Esophagus squamous epithelium (tissue), 5 donors: Measurements from ENCODE around the gene PCCA. TPM values are rescaled to one million over a fixed set of nuclear protein-coding genes. Genes with fewer than 3 reads are reported as not detected.

ENCODE experiments used
- DNase-seq: peaks from one replicate; lab custom pipeline; 2025; lab: John Stamatoyannopoulos, UW
- H3K27ac ChIP-seq, 4 donors: fragments of 200-600 bp; sonication (generic); one replicate each; pipeline ENCODE4 v1.5.1; 2016 to 2019; ENCODE audit warnings: mild to moderate bottlenecking in 1 of 4
- H3K27me3 ChIP-seq, 4 donors: fragments of 200-600 bp; sonication (generic); 1 replicate in 3 of 4; 2 replicates in 1 of 4; pipeline versions ENCODE4 v1.5.1 to v1.6.0; 2017 to 2021; ENCODE audit warnings: antibody characterized with exemption in 1 of 4
- H3K36me3 ChIP-seq, 3 donors: fragments of 200-600 bp; sonication (generic); one replicate each; pipeline ENCODE4 v1.5.1; 2016 to 2019
- H3K4me1 ChIP-seq, 3 donors: fragments of 200-600 bp; sonication (generic); one replicate each; pipeline ENCODE4 v1.5.1; 2017 to 2019
- H3K4me3 ChIP-seq, 4 donors: fragments of 200-600 bp; sonication (generic); 1 replicate in 3 of 4; 2 replicates in 1 of 4; pipeline ENCODE4 v1.5.1; 2016 to 2019; ENCODE audit warnings: mild to moderate bottlenecking in 2 of 4, moderate library complexity in 1 of 4
- H3K9me3 ChIP-seq, 3 donors: fragments of 200-600 bp; sonication (generic); one replicate each; pipeline ENCODE4 v1.5.1; 2016 to 2019
- POLR2A ChIP-seq, 4 donors: fragments of 450-650 bp; IDR thresholded peaks; one replicate each; pipeline ENCODE4 v1.6.1; 2017; ENCODE audit warnings: antibody characterized with exemption in 4 of 4, mild to moderate bottlenecking in 4 of 4, moderate library complexity in 3 of 4
- WGBS, 2 donors: methylation state at CpG; one replicate each; pipeline ENCODE4 v1.1.5; 2018; 5-methylcytosine and 5-hydroxymethylcytosine counted together
- intact Hi-C: fragments of 100-400 bp; cut with DNase I; formaldehyde crosslinking; loops from one replicate; pipeline ENCODE4 v1.15.0; 2022
- total RNA-seq, 4 donors: library from RNA; depleted of rRNA; stranded (reverse); fragments of >200 nt; gene quantifications; one replicate each; pipeline ENCODE4 v1.1.0, GENCODE V29; 2016
- TF ChIP-seq, protein P1 (sequence below), 6 experiments: fragments of 450-650 bp in 4 of 6; fragments of 200-600 bp in 2 of 6; sonication (generic) in 2 of 6; IDR thresholded peaks; one replicate each; pipeline ENCODE4 v1.5.1; 2016 to 2019; ENCODE audit warnings: antibody characterized with exemption in 6 of 6, mild to moderate bottlenecking in 4 of 6, moderate library complexity in 4 of 6
- donor health status: DM: yes; HTN: yes; CAD: no.

The PCCA gene
- total RNA-seq, 4 donors from 2014 or later, result 21.5 to 46.5 (median 30.2) TPM

DNA sequence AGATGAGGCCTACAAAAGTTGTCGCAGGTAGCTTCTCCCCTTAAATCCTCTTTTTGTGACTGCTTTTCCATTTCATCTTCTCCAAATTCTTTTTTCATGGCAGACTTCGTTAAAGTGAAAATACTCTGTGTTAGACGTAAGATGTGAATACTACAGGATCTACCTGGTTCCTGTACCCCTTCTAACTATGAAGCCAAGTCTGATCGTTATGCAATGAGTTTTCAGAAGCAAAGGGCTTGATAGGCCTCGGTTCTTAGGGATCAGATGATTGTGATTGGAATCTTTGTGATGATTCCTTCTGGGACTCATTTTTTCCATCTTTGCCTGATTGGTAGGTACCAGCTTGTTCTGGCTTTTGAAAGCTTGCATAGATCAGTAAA is 86.9 kb downstream of the PCCA start:
- intact Hi-C loops, result no loop called here
- H3K9me3 ChIP-seq, result no peaks in the 10 kb centered on the region
- WGBS, 2 donors, result 84 to 93% methylated on average over 5 of the region's 5 CpGs
- H3K4me3 ChIP-seq, result no peak overlapping the region
- peaks cover 0 to 8% (median 0%) of the 10 kb centered on the region in 3 donors for H3K4me1 ChIP-seq
- H3K27me3 ChIP-seq, result no peaks in the 10 kb centered on the region
- TF ChIP-seq POLR2A (IDR thresholded peaks at IDR 0.05), result no peak
- TF ChIP-seq, protein P1, sequence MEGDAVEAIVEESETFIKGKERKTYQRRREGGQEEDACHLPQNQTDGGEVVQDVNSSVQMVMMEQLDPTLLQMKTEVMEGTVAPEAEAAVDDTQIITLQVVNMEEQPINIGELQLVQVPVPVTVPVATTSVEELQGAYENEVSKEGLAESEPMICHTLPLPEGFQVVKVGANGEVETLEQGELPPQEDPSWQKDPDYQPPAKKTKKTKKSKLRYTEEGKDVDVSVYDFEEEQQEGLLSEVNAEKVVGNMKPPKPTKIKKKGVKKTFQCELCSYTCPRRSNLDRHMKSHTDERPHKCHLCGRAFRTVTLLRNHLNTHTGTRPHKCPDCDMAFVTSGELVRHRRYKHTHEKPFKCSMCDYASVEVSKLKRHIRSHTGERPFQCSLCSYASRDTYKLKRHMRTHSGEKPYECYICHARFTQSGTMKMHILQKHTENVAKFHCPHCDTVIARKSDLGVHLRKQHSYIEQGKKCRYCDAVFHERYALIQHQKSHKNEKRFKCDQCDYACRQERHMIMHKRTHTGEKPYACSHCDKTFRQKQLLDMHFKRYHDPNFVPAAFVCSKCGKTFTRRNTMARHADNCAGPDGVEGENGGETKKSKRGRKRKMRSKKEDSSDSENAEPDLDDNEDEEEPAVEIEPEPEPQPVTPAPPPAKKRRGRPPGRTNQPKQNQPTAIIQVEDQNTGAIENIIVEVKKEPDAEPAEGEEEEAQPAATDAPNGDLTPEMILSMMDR (IDR thresholded peaks at IDR 0.05), result no peak
- DNase-seq, result no peak
- H3K36me3 ChIP-seq, result peaks cover 0 to 10% (median 0%) of the 10 kb centered on the region in 3 donors
- no peak overlapping the region for H3K27ac ChIP-seq

GRCh38 chr13:100176801-100177400 is 88.0 kb downstream of the PCCA start:
- DNase-seq, result no peak
- intact Hi-C loops, result no loop called here

GRCh38 chr13:100178309-100178708 is 89.4 kb downstream of the PCCA start:
- Histone ChIP-seq H3K9me3 (no peaks in the 10 kb centered on the region), H3K4me3 (no peak overlapping the region), H3K27ac (no peak overlapping the region), H3K36me3 (peaks cover 0 to 5% (median 0%) of the 10 kb centered on the region in 3 donors), H3K27me3 (no peaks in the 10 kb centered on the region), H3K4me1 (peaks cover 0 to 8% (median 0%) of the 10 kb centered on the region in 3 donors)
- 94 to 97% methylated on average over 2 of the region's 2 CpGs for WGBS, 2 donors
- TF ChIP-seq, protein P1 (IDR thresholded peaks at IDR 0.05), result no peak
- TF ChIP-seq POLR2A (IDR thresholded peaks at IDR 0.05), result no peak
- no peak for DNase-seq
- intact Hi-C loops, result no loop called here

More at GRCh38 chr13:100176801-100177400, 88.0 kb downstream of the PCCA start:
- Histone ChIP-seq H3K36me3 (peaks cover 0 to 10% (median 0%) of the 10 kb centered on the region in 3 donors), H3K4me1 (peaks cover 0 to 8% (median 0%) of the 10 kb centered on the region in 3 donors), H3K27me3 (no peaks in the 10 kb centered on the region), H3K27ac (no peak overlapping the region), H3K9me3 (no peaks in the 10 kb centered on the region), H3K4me3 (no peak overlapping the region)
- 57 to 61% methylated on average over 2 of the region's 2 CpGs for WGBS, 2 donors
- no peak for TF ChIP-seq POLR2A (IDR thresholded peaks at IDR 0.05)
- TF ChIP-seq, protein P1 (IDR thresholded peaks at IDR 0.05), result no peak

DNA sequence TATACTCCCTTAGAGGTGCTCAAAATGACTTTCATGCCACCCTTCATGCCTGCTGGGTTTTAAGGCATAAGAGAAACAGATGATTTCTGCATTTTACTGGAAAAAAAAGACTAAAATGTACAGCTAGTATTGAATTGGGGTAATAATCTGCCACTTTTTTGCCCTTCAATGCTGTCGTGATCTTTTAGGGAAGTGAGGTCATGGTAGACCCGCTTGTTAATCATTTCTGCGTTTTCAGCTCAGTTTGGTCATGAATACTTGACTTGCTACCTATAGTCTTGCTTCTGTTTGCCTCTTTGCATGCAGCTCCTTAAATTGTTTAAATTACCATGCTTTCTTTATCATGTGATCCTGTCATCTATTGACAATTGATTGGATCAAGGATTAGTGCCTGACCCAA is 90.4 kb downstream of the PCCA start:
- peaks cover 0 to 8% (median 0%) of the 10 kb centered on the region in 3 donors for H3K4me1 ChIP-seq
- no peak for DNase-seq
- no peaks in the 10 kb centered on the region for H3K36me3 ChIP-seq
- TF ChIP-seq, protein P1 (IDR thresholded peaks at IDR 0.05), result no peak
- no peak for TF ChIP-seq POLR2A (IDR thresholded peaks at IDR 0.05)
- 83 to 88% methylated on average over 3 of the region's 3 CpGs for WGBS, 2 donors
- no peak overlapping the region for H3K27ac ChIP-seq
- no peaks in the 10 kb centered on the region for H3K27me3 ChIP-seq
- H3K4me3 ChIP-seq, result no peak overlapping the region
- H3K9me3 ChIP-seq, result no peaks in the 10 kb centered on the region
- intact Hi-C loops, result no loop called here

- TF ChIP-seq, protein P1 (IDR thresholded peaks at IDR 0.05), result no peak
- TF ChIP-seq POLR2A (IDR thresholded peaks at IDR 0.05), result no peak
- 74 to 87% methylated on average over 4 of the region's 4 CpGs for WGBS, 2 donors
Observed at GRCh38 chr13:100182900-100183490, 94.1 kb downstream of the PCCA start.

More at GRCh38 chr13:100182900-100183490, 94.1 kb downstream of the PCCA start:
- Histone ChIP-seq H3K36me3 (no peaks in the 10 kb centered on the region), H3K4me1 (no peaks in the 10 kb centered on the region), H3K4me3 (no peak overlapping the region), H3K27ac (no peak overlapping the region), H3K27me3 (no peaks in the 10 kb centered on the region), H3K9me3 (no peaks in the 10 kb centered on the region)
- intact Hi-C loops, result no loop called here
- DNase-seq, result no peak
